Panc1 (cell line): ENCODE results near the gene CCDC66. TPM values are rescaled to one million over a fixed set of nuclear protein-coding genes. Genes with fewer than 3 reads are reported as not detected.

Experiments used
- ATAC-seq: fragments of 200-7000 bp; cut with Tn5 transposase; 2 replicates; pipeline ENCODE4 v1.9.1; 2020; ENCODE audit warnings: mild to moderate bottlenecking, moderate library complexity
- Bru-seq: library from RNA; stranded (reverse); fragments of 400-500 nt; gene quantifications from one replicate; lab custom pipeline; 2021; lab: Mats Ljungman, UMichigan
- BruChase-seq, 2 experiments: library from RNA; stranded (reverse); fragments of 400-500 nt; gene quantifications; one replicate each; lab custom pipeline; 2021; lab: Mats Ljungman, UMichigan
- BruUV-seq: library from RNA; stranded (reverse); fragments of 400-500 nt; replicated peaks from 2 replicates; lab custom pipeline; 2021; lab: Mats Ljungman, UMichigan
- CTCF ChIA-PET: fragments of 300-600 bp; sonication (Branson Sonifier 250); formaldehyde crosslinking; loops from one replicate; lab custom pipeline; 2022; ENCODE audit warnings: antibody characterized with exemption; lab: Charles Lee
- POLR2A ChIA-PET: fragments of 300-600 bp; sonication (Branson Sonifier 250); formaldehyde crosslinking; loops from one replicate; lab custom pipeline; 2022; ENCODE audit warnings: antibody characterized with exemption; lab: Charles Lee
- DNase-seq: peaks from one replicate; pipeline ENCODE4 v3.0.0-alpha.2; 2010; ENCODE audit warnings: low read depth, low spot score
- H3K27ac ChIP-seq: 2 replicates; pipeline ENCODE4 v1.5.1; 2011; ENCODE audit warnings: mild to moderate bottlenecking, low read length, inconsistent platforms
- H3K27me3 ChIP-seq: fragments of 200-500 bp; sonication (Bioruptor generic); 2 replicates; pipeline ENCODE4 v1.6.0; 2014; ENCODE audit warnings: low read length, inconsistent platforms; ENCODE audit not compliant: control insufficient read depth, insufficient read depth
- H3K36me3 ChIP-seq: fragments of 200-500 bp; sonication (Bioruptor generic); 2 replicates; pipeline ENCODE4 v1.5.1; 2014; ENCODE audit warnings: inconsistent platforms, mild to moderate bottlenecking, low read length, moderate library complexity; ENCODE audit not compliant: control insufficient read depth, insufficient read depth
- H3K4me1 ChIP-seq: 2 replicates; pipeline ENCODE4 v1.5.1; 2011; ENCODE audit warnings: inconsistent platforms, mild to moderate bottlenecking, low read length, moderate library complexity; ENCODE audit not compliant: control insufficient read depth, insufficient read depth
- H3K4me3 ChIP-seq, 2 experiments: 2 replicates each; pipeline ENCODE4 v1.5.1; 2011 to 2012; ENCODE audit warnings: low read depth in 2 of 2, low read length in 2 of 2, mild to moderate bottlenecking in 2 of 2, inconsistent platforms in 1 of 2, moderate library complexity in 1 of 2
- H3K9me3 ChIP-seq: fragments of 200-500 bp; sonication (Bioruptor generic); 2 replicates; pipeline ENCODE4 v1.5.1; 2014; ENCODE audit warnings: low read depth, mild to moderate bottlenecking, inconsistent platforms, low read length, moderate library complexity; ENCODE audit not compliant: control insufficient read depth, insufficient read depth
- POLR2AphosphoS5 ChIP-seq: IDR thresholded peaks from 2 replicates; pipeline ENCODE4 v1.6.1; 2012; ENCODE audit warnings: mild to moderate bottlenecking, low read depth, low read length, moderate library complexity
- SIN3A ChIP-seq: IDR thresholded peaks from 2 replicates; pipeline ENCODE4 v1.6.1; 2012; ENCODE audit warnings: low read depth, mild to moderate bottlenecking, low read length, moderate library complexity, borderline replicate concordance; ENCODE audit not compliant: insufficient read depth
- TCF7L2 ChIP-seq: IDR thresholded peaks from 2 replicates; pipeline ENCODE4 v1.6.1; 2011; ENCODE audit warnings: mild to moderate bottlenecking, low read depth, low read length, inconsistent platforms
- in situ Hi-C: cut with HindIII; loops from 2 replicates; pipeline ENCODE4 v1.10.0; 2016; ENCODE audit warnings: low sequenced_read_pairs, low pct_unique_long_range_greater_than_20kb
- intact Hi-C: fragments of 100-400 bp; cut with micrococcal nuclease; formaldehyde crosslinking; loops from one replicate; pipeline ENCODE4 v1.10.0; 2022; ENCODE audit not compliant: unreplicated experiment
- long read RNA-seq: library from polyadenylated mRNA; unstranded; transcript quantifications from one replicate; pipeline ENCODE4 v2.0.0, GENCODE V29; 2021; ENCODE audit not compliant: unreplicated experiment
- polyA plus RNA-seq: library from polyadenylated mRNA; unstranded; fragments of >200 nt; gene quantifications from one replicate; pipeline ENCODE4 v1.2.1, GENCODE V29; 2012; ENCODE audit warnings: missing spikeins; ENCODE audit not compliant: insufficient read length
- total RNA-seq: library from RNA; stranded (reverse); gene quantifications from one replicate; pipeline ENCODE4 v1.2.1, GENCODE V29; 2021; ENCODE audit not compliant: unreplicated experiment
- TF ChIP-seq, protein P1 (sequence below): fragments of 450-650 bp; IDR thresholded peaks from 2 replicates; pipeline ENCODE4 v1.5.1; 2017; ENCODE audit warnings: mild to moderate bottlenecking
- TF ChIP-seq, protein P2 (sequence below), 2 experiments: IDR thresholded peaks; 2 replicates each; pipeline ENCODE4 v1.6.1; 2011 to 2012; ENCODE audit warnings: low read depth in 2 of 2, control low read depth in 1 of 2, low read length in 1 of 2, mild to moderate bottlenecking in 1 of 2, moderate library complexity in 1 of 2; ENCODE audit not compliant: insufficient read depth in 1 of 2

CCDC66 gene
- total RNA-seq, result 11.1 TPM
- polyA plus RNA-seq, result 5.2 TPM
- percentile 73 among the genes with signal in this experiment for Bru-seq, nascent RNA
- BruChase-seq, experiment 1, labeled RNA remaining after a 2-hour chase, result percentile 69 among the genes with signal in this experiment
- BruChase-seq, experiment 2, labeled RNA remaining after a 6-hour chase, result percentile 63 among the genes with signal in this experiment
- long read RNA-seq, partial matches to known transcripts, result 4 of 31 reads
- long read RNA-seq, other reads (novel, unspliced or antisense), result 25 of 31 reads

DNA sequence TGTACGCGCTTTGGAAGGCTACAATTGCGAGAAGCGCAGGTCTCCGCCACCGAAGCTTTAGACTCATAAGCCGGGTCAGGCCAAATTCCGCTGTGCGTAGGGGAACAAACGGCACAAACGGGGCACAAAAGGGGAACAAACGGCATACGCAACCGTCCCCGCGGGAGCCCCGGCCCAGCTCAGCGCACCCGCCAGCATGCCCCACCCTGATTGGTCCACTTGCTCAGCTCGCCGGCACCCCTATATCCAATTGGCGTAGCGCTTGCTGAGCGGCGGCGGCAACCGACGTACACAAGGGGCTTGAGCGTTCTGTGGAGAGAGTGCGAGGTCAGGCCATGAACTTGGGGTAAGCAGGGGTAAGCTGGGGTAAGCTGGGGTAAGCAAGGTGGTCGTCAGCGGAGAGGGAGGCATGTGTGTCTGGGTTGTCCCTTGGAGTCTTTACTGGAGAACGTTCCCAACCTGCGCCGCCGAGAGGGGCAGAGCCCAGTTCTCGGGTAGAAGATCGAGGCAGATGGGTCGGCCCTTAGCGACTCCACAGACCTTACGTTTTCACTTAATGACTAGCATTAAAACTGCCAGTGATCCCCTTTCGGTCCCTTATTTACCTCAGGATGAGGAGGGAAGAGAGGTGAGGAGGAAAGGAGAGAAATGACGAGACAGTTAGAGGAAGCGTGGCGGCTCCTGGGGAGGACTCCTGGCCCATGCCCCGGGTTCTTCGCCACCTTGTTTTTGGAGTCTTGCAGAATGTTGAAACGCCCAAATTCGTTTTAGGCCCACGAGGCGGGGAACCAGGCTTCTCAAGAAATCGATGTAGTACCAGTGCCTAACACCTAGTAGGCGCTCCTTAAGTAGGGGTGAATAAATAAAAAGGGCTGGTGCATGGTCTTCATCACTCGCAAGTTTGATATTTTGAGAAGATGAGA is at the start of gene CCDC66:
CCDC66 (plus strand) TSS at position 268 of the 923 bp plus-strand sequence; CDS start at position 336, 68 bp downstream.
- BruUV-seq, result no TSS peak
- Histone ChIP-seq H3K27ac (peak within 1 kb of the TSS; percentile 94), H3K4me3 (peak within 1 kb of the TSS; percentile 78 to 94), H3K4me1 (peaks cover 6% of the 10 kb centered on the region), H3K9me3 (no peaks in the 10 kb centered on the region), H3K36me3 (peaks cover 12% of the 10 kb centered on the region), H3K27me3 (peaks cover 8% of the 10 kb centered on the region)
- ATAC-seq (peak; percentile 100), DNase-seq (peak; percentile 60)
- ChIA-PET CTCF (no interaction called here), POLR2A (no interaction called here)
- in situ Hi-C loops, result no loop called here
- intact Hi-C loops, result no loop called here
- TF ChIP-seq TCF7L2 (no peak), POLR2AphosphoS5 (peak; percentile 67)
- TF ChIP-seq, protein P1, sequence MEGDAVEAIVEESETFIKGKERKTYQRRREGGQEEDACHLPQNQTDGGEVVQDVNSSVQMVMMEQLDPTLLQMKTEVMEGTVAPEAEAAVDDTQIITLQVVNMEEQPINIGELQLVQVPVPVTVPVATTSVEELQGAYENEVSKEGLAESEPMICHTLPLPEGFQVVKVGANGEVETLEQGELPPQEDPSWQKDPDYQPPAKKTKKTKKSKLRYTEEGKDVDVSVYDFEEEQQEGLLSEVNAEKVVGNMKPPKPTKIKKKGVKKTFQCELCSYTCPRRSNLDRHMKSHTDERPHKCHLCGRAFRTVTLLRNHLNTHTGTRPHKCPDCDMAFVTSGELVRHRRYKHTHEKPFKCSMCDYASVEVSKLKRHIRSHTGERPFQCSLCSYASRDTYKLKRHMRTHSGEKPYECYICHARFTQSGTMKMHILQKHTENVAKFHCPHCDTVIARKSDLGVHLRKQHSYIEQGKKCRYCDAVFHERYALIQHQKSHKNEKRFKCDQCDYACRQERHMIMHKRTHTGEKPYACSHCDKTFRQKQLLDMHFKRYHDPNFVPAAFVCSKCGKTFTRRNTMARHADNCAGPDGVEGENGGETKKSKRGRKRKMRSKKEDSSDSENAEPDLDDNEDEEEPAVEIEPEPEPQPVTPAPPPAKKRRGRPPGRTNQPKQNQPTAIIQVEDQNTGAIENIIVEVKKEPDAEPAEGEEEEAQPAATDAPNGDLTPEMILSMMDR, result peak; percentile 81

DNA sequence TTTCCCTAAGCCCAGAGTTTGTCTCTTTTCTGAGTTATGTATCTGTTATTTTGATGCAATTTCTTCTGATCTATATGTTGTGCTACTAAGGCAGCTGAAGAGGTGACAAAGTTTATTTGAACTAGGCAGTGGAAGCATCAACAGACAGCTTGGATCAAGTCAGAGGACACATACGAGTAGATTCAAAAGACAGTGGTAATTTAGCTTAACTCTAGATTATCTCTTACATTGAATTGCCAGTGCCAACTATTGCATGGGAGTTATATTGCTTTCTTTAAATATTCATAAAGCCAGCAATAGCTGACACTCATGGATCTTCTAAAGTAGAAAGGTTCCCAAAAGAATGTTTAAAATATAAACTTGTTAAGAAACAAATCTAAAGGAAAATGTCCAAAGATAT is 37.3 kb upstream of the CCDC66 start:
- H3K27ac ChIP-seq, result no peak overlapping the region
- H3K36me3 ChIP-seq, result no peaks in the 10 kb centered on the region
- no TSS peak for BruUV-seq
- TF ChIP-seq, protein P1, result no peak
- TF ChIP-seq POLR2AphosphoS5 (no peak), TCF7L2 (no peak), SIN3A (no peak)
- TF ChIP-seq, protein P2, sequence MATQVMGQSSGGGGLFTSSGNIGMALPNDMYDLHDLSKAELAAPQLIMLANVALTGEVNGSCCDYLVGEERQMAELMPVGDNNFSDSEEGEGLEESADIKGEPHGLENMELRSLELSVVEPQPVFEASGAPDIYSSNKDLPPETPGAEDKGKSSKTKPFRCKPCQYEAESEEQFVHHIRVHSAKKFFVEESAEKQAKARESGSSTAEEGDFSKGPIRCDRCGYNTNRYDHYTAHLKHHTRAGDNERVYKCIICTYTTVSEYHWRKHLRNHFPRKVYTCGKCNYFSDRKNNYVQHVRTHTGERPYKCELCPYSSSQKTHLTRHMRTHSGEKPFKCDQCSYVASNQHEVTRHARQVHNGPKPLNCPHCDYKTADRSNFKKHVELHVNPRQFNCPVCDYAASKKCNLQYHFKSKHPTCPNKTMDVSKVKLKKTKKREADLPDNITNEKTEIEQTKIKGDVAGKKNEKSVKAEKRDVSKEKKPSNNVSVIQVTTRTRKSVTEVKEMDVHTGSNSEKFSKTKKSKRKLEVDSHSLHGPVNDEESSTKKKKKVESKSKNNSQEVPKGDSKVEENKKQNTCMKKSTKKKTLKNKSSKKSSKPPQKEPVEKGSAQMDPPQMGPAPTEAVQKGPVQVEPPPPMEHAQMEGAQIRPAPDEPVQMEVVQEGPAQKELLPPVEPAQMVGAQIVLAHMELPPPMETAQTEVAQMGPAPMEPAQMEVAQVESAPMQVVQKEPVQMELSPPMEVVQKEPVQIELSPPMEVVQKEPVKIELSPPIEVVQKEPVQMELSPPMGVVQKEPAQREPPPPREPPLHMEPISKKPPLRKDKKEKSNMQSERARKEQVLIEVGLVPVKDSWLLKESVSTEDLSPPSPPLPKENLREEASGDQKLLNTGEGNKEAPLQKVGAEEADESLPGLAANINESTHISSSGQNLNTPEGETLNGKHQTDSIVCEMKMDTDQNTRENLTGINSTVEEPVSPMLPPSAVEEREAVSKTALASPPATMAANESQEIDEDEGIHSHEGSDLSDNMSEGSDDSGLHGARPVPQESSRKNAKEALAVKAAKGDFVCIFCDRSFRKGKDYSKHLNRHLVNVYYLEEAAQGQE (IDR thresholded peaks at IDR 0.05; ENCODE audit: insufficient read depth in 1 of 2, low read depth in 2 of 2, low read length in 1 of 2), result no peak
- H3K4me3 ChIP-seq, result no peak overlapping the region
- in situ Hi-C loops (no loop called here), intact Hi-C loops (no loop called here)
- H3K4me1 ChIP-seq, result no peaks in the 10 kb centered on the region
- no peak for DNase-seq
- ATAC-seq, result no peak
- H3K27me3 ChIP-seq, result no peaks in the 10 kb centered on the region; the same call in 1 of the 2 replicates
- ChIA-PET CTCF (no interaction called here), POLR2A (no interaction called here)
- H3K9me3 ChIP-seq, result no peaks in the 10 kb centered on the region
